Retinal pigment epithelial cell (primary cell): ENCODE data around the gene ARHGAP32.

Source experiments
- DNase-seq: peaks from one replicate; pipeline ENCODE4 v3.0.0-alpha.2; 2010; ENCODE audit warnings: low read depth
- H3K4me3 ChIP-seq: 2 replicates; pipeline ENCODE4 v1.5.1; 2011; ENCODE audit warnings: mild to moderate bottlenecking, low read length, control low read depth, moderate library complexity
- CTCF ChIP-seq: conservative IDR thresholded peaks from 2 replicates; pipeline ENCODE4 v1.5.1; 2011; ENCODE audit warnings: low read depth, low read length, control low read depth, inconsistent platforms

The ARHGAP32 gene

GRCh38 chr11:129086976-129087375 is 105.1 kb downstream of the ARHGAP32 start:
- H3K4me3 ChIP-seq = no peak overlapping the region
- no peak for DNase-seq
- TF ChIP-seq CTCF = no peak

DNA sequence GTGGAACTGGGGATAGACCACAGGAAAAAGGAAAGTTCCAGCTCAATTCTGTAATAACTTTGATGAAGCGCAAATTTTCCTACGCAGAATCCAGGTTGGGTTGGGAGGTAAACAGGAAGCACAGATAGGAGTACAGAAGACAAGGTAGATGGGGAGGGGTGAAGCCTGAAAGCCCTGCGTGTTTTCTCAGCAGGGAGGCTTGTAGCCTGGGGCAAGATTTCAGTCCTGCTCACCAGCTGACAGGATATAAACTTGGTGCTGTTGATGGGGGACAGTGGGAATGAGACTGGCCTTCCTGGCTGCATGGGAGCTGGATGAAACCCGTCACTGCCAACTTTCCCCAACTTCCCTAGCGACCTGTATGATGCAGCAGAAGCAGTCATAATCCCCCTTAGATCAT is 114.9 kb downstream of the ARHGAP32 start:
- no peak overlapping the region for H3K4me3 ChIP-seq
- no peak for DNase-seq
- TF ChIP-seq CTCF = no peak

- no peak overlapping the region for H3K4me3 ChIP-seq
- DNase-seq = no peak
- no peak for TF ChIP-seq CTCF
These were observed 116.4 kb downstream of the ARHGAP32 start for GRCh38 chr11:129075757-129076156.

DNA sequence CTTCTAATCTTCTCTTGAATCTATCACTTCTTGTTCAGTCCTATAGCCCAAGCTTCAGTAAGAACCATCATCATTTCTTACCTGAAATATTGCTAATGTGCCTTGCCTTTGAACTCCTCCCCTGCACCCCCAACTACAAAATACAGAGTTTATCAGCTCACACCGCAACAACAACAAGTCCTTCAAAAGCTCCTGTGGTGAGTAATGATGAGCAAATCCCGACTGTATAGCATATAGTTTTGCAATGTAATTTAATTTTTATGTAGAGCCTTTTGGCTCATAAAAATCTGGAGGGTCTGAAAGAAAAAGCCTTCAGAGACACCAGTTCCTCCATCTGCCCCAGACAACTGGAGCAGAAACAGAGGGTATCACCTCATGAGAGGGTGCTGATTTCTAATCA is 124.7 kb downstream of the ARHGAP32 start:
- no peak overlapping the region for H3K4me3 ChIP-seq
- DNase-seq = no peak
- no peak for TF ChIP-seq CTCF

DNA sequence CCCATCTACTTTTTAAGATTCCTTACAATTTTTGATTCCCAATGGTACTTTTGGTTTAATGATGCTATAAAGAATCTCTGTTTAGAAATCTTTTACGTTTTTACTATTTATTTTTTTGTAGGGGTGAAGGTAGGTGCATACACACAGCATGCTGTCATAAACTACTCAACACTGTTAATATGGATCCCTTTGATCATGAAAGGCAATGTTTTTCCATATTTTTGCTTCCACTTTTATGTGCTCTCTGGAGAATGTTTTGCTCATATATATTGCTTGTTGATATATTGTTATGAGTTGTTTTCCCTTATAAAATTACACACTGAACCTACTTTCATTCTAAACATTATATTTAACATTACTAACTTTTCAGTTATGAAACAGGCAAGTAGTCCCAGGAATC is 125.9 kb downstream of the ARHGAP32 start:
- TF ChIP-seq CTCF = no peak
- H3K4me3 ChIP-seq = no peak overlapping the region
- DNase-seq = no peak

- H3K4me3 ChIP-seq = no peak overlapping the region
- DNase-seq = no peak
- TF ChIP-seq CTCF = no peak
These were observed 129.0 kb downstream of the ARHGAP32 start for GRCh38 chr11:129063118-129063517.

DNA sequence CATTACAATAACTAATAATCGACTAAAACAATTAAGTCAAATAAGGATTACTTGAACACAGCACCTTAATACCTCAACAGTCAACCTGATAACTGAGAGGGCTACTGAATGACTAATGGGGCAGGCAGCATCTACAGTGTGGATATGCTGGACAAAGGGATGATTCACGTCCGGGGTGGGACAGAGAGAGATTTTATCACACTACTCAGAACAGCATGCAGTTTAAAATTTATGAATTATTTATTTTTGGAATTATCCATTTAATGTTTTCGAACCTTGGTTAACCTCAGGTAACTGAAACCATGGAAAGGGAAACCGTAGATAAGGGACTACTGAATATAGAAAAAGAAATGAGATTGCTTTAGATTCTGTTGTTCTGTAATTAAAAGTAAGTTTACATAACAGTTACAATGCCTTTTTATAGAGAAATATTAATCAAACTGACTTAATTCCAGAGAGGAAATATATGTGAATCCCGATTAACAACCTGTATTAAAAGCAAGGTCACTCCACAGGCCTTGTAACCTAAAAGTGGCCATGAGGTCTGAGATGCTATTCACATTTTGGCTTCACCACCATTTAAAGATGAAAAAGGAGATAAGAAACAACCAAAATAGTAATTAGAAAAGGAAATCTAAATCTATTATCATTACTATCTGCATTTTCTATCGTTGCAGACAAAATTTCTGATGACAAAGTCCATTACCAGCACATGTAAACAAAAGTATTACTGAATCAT is 130.5 kb downstream of the ARHGAP32 start:
- no peak for TF ChIP-seq CTCF
- H3K4me3 ChIP-seq = no peak overlapping the region
- DNase-seq = peak; percentile 19
